Renal pelvis (tissue), 4 donors: ENCODE results near the gene GRAMD2B. TPM values are rescaled to one million over a fixed set of nuclear protein-coding genes. Genes with fewer than 3 reads are reported as not detected.

Source experiments
- DNase-seq: peaks from one replicate; pipeline ENCODE4 v3.0.0-alpha.2; 2013
- polyA plus RNA-seq, 3 donors: library from polyadenylated mRNA; unstranded; fragments of 120-200 nt; gene quantifications; one replicate each; pipeline ENCODE4 v1.2.1, GENCODE V29; 2013; ENCODE audit not compliant: insufficient read length in 3 of 3

GRAMD2B gene
- polyA plus RNA-seq, 3 donors: 21.1 to 25.8 (median 25.7) TPM

GRCh38 chr5:126531543-126532120 lies 108.4 kb downstream of the GRAMD2B start:
- DNase-seq: no peak

- DNase-seq: no peak
These were observed 111.3 kb downstream of the GRAMD2B start for GRCh38 chr5:126534553-126534952.

- DNase-seq: no peak
These were observed 112.8 kb downstream of the GRAMD2B start for GRCh38 chr5:126535856-126536545.

- DNase-seq: no peak
These were observed 113.7 kb downstream of the GRAMD2B start for GRCh38 chr5:126536874-126537273.

GRCh38 chr5:126538579-126538978 lies 115.4 kb downstream of the GRAMD2B start:
- DNase-seq: no peak

- no peak for DNase-seq
These were observed 117.4 kb downstream of the GRAMD2B start for GRCh38 chr5:126540631-126541030.

GRCh38 chr5:126542441-126542840 lies 119.2 kb downstream of the GRAMD2B start:
- no peak for DNase-seq

- no peak for DNase-seq
These were observed 119.8 kb downstream of the GRAMD2B start for GRCh38 chr5:126543009-126543408.

GRCh38 chr5:126543660-126544059 lies 120.5 kb downstream of the GRAMD2B start:
- DNase-seq: no peak

Other genes starting within 250 kb of the GRAMD2B start
- 100 to 1,000 TPM; 146 to 167 (median 166) TPM for gene ALDH7A1, start 171.8 kb downstream of the GRAMD2B start, polyA plus RNA-seq
- 10 to 100 TPM; 60.6 to 80.2 (median 68.9) TPM for gene PHAX, start 177.5 kb downstream of the GRAMD2B start, polyA plus RNA-seq